B cell (primary cell): ENCODE data around the gene IL17REL. TPM values are rescaled to one million over a fixed set of nuclear protein-coding genes. Genes with fewer than 3 reads are reported as not detected.

ENCODE experiments used
- ATAC-seq: fragments of 200-7000 bp; cut with Tn5 transposase; one replicate; pipeline ENCODE4 v1.10.0; 2021; ENCODE audit warnings: low read depth, mild to moderate bottlenecking, moderate number of reproducible peaks, moderate library complexity
- CTCF ChIA-PET: fragments of 350-600 bp; sonication (Branson Sonifier 250); formaldehyde crosslinking; loops from one replicate; lab custom pipeline; 2021; ENCODE audit warnings: antibody characterized with exemption, inconsistent platforms; lab: Charles Lee
- POLR2A ChIA-PET: fragments of 350-600 bp; sonication (Branson Sonifier 250); formaldehyde crosslinking; loops from one replicate; lab custom pipeline; 2021; ENCODE audit warnings: antibody characterized with exemption; lab: Charles Lee
- DNase-seq: peaks from one replicate; pipeline ENCODE4 v3.0.0; 2013
- H2AFZ ChIP-seq: 2 replicates; pipeline ENCODE4 v1.6.1; 2012; ENCODE audit warnings: mild to moderate bottlenecking, low read depth, low read length; ENCODE audit not compliant: insufficient read depth, poor library complexity, severe bottlenecking
- H3K27ac ChIP-seq, 2 donors: 1 replicate in 1 of 2; 2 replicates in 1 of 2; pipeline ENCODE4 v1.5.1; 2012 to 2013; ENCODE audit warnings: low read length in 2 of 2, mild to moderate bottlenecking in 2 of 2, moderate library complexity in 1 of 2
- H3K27me3 ChIP-seq, 4 experiments: fragments of 200-600 bp in 1 of 4; sonication (generic) in 1 of 4; replicated peaks in 1 of 4; 1 replicate in 2 of 4; 2 replicates in 2 of 4; pipeline versions ENCODE4 v1.6.1 to v1.7.0; 2013 to 2016; ENCODE audit warnings: low read length in 3 of 4, mild to moderate bottlenecking in 2 of 4, mixed read lengths in 1 of 4, moderate library complexity in 1 of 4; ENCODE audit not compliant: insufficient read depth in 4 of 4, control insufficient read depth in 3 of 4; ENCODE audit errors: control extremely low read depth in 1 of 4
- H3K36me3 ChIP-seq, 2 experiments: replicated peaks in 1 of 2; 1 replicate in 1 of 2; 2 replicates in 1 of 2; pipeline versions ENCODE4 v1.6.1 to v1.7.1; 2013; ENCODE audit warnings: low read length in 1 of 2; ENCODE audit not compliant: insufficient read depth in 2 of 2, control insufficient read depth in 1 of 2; ENCODE audit errors: control extremely low read depth in 1 of 2, extremely low read depth in 1 of 2
- H3K4me1 ChIP-seq, 2 donors: fragments of 200-600 bp in 1 of 2; sonication (generic) in 1 of 2; 1 replicate in 1 of 2; 2 replicates in 1 of 2; pipeline versions ENCODE4 v1.5.1 to v1.6.1; 2013 to 2017; ENCODE audit warnings: low read length in 2 of 2; ENCODE audit not compliant: control insufficient read depth in 2 of 2, insufficient read depth in 2 of 2
- H3K4me2 ChIP-seq: replicated peaks from 2 replicates; pipeline ENCODE3; 2012; ENCODE audit warnings: mild to moderate bottlenecking, low read depth, low read length; ENCODE audit not compliant: poor library complexity, severe bottlenecking
- H3K4me3 ChIP-seq, 5 experiments: fragments of 200-600 bp in 1 of 5; sonication (generic) in 1 of 5; 1 replicate in 3 of 5; 2 replicates in 2 of 5; pipeline versions ENCODE4 v1.5.1 to v1.7.0; 2011 to 2016; ENCODE audit warnings: low read length in 4 of 5, mild to moderate bottlenecking in 4 of 5, low read depth in 2 of 5, control low read depth in 1 of 5, moderate library complexity in 1 of 5; ENCODE audit not compliant: insufficient read depth in 1 of 5; ENCODE audit errors: control extremely low read depth in 1 of 5, extremely low read depth in 1 of 5
- H3K79me2 ChIP-seq: fragments of 200-600 bp; sonication (generic); one replicate; pipeline ENCODE4 v1.6.0; 2016; ENCODE audit warnings: low read length; ENCODE audit not compliant: control insufficient read depth, insufficient read depth
- H3K9ac ChIP-seq: fragments of 200-600 bp; sonication (generic); 2 replicates; pipeline ENCODE4 v1.6.1; 2017; ENCODE audit warnings: mild to moderate bottlenecking, low read length, moderate library complexity
- H3K9me3 ChIP-seq, 3 donors: one replicate each; pipeline versions ENCODE4 v1.6.1 to v1.7.1; 2013; ENCODE audit warnings: low read length in 2 of 3; ENCODE audit not compliant: control insufficient read depth in 2 of 3, insufficient read depth in 1 of 3; ENCODE audit errors: control extremely low read depth in 1 of 3
- H4K20me1 ChIP-seq: 2 replicates; pipeline ENCODE4 v1.6.0; 2012; ENCODE audit warnings: mild to moderate bottlenecking, low read length; ENCODE audit not compliant: insufficient read depth, control insufficient read depth, poor library complexity, severe bottlenecking
- H3K27ac Mint-ChIP-seq: one replicate; pipeline ENCODE4 v1.8.0; 2021; ENCODE audit warnings: mixed read lengths
- H3K27me3 Mint-ChIP-seq: one replicate; pipeline ENCODE4 v1.8.0; 2021; ENCODE audit warnings: mixed read lengths
- H3K4me1 Mint-ChIP-seq: one replicate; pipeline ENCODE4 v1.8.0; 2021; ENCODE audit warnings: mixed read lengths
- H3K4me3 Mint-ChIP-seq: one replicate; pipeline ENCODE4 v1.8.0; 2021; ENCODE audit warnings: mixed read lengths
- H3K9me3 Mint-ChIP-seq: one replicate; pipeline ENCODE4 v1.8.0; 2022; ENCODE audit warnings: mixed read lengths; ENCODE audit not compliant: insufficient read depth
- EZH2 ChIP-seq: IDR thresholded peaks from 2 replicates; pipeline ENCODE4 v1.6.1; 2012; ENCODE audit warnings: borderline replicate concordance, low read depth, mild to moderate bottlenecking, moderate library complexity, low read length; ENCODE audit not compliant: insufficient read depth, poor library complexity, severe bottlenecking
- WGBS: methylation state at CpG from one replicate; pipeline ENCODE4 v1.1.5; 2013; ENCODE audit warnings: missing lambda C conversion rate; ENCODE audit not compliant: insufficient coverage; 5-methylcytosine and 5-hydroxymethylcytosine counted together
- intact Hi-C: fragments of 100-400 bp; cut with micrococcal nuclease; formaldehyde crosslinking; loops from one replicate; pipeline ENCODE4 v1.10.0; 2022
- polyA plus RNA-seq: library from polyadenylated mRNA; depleted of rRNA; stranded (reverse); fragments of >200 nt; gene quantifications from 2 replicates; pipeline ENCODE4 v1.2.3, GENCODE V29; 2012
- total RNA-seq, 2 donors: library from RNA; stranded (reverse); fragments of 120-200 nt in 1 of 2; gene quantifications; 1 replicate in 1 of 2; 2 replicates in 1 of 2; pipeline versions ENCODE4 v1.2.3 to v1.2.4, GENCODE V29; 2013 to 2022
- TF ChIP-seq, protein P1 (sequence below): fragments of 200-600 bp; IDR thresholded peaks from one replicate; pipeline ENCODE4 v1.8.0; 2022; ENCODE audit warnings: antibody characterized with exemption, mild to moderate bottlenecking

The IL17REL gene
- total and polyA plus RNA-seq, 2 donors (not counting 1 experiment from before 2014, with no cell fraction given) = 0.09 to 0.10 TPM

DNA sequence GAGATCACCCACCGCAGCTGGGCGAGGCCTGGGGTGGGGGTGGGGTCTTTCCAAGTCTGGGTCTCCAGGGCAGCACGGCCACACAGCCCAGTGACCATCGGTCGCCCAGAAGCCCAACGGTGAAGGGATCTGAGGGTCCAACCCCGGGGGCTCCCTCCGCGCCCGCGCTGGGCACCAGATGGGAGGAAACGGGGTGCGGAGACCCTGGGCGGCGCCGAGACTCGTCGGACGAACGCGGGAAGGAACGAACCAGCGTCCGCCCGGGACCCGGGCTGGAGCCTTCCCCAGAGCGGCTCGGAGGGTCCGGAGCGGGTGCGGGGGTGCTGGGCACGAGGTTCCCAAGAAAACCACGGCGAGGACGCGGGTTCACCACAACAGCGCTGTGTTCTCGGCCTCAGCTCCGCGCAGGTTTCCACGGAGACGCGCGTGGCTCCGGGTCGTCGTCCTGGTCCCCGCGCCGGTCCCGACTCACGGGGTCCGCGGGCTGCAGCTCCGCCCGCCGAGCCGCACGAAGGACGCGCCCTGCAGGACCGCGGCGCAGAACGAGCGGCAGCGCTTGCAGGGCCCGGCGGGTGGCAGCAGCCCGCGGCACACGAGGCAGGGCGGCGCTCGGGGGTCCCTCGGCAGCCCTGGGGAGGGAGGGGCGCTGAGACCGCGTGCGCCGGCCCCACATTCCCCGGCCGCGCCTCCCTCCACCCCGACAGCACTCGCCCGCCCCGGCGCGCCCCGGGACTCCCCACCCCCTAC is 2.3 kb upstream of the IL17REL start:
- peak overlapping the region; percentile 57 for H3K4me3 Mint-ChIP-seq
- intact Hi-C loops = loop anchor here (5.0 kb wide), 1 partner anchor 33 kb away; no protein-coding TSS in a partner anchor

More for the DNA sequence above, 2.3 kb upstream of the IL17REL start:
- POLR2A ChIA-PET = interaction anchor here (1.0 kb wide), 1 partner anchor 52 kb away, joined by 4 read pairs; no protein-coding TSS in a partner anchor
- Mint-ChIP-seq H3K27ac (no peak overlapping the region), H3K4me1 (peaks cover 56% of the 10 kb centered on the region), H3K27me3 (peaks cover 3% of the 10 kb centered on the region), H3K9me3 (no peaks in the 10 kb centered on the region)
- H4K20me1 ChIP-seq = no peaks in the 10 kb centered on the region
- peak overlapping the region in 4 of 5 experiments; percentile 18 to 41 (median 30) for H3K4me3 ChIP-seq
- H3K36me3 ChIP-seq = no peaks in the 10 kb centered on the region
- peaks cover 0 to 6% (median 0%) of the 10 kb centered on the region in 3 donors for H3K9me3 ChIP-seq
- peak overlapping the region; percentile 84 for H3K4me2 ChIP-seq
- CTCF ChIA-PET = interaction anchor here (0.7 to 3.8 kb wide), 4 partner anchors 12 to 84 kb away, joined by 3 to 12 read pairs (median 4); no protein-coding TSS in a partner anchor
- H3K27ac ChIP-seq = no peak overlapping the region
- peaks cover 0 to 36% (median 13%) of the 10 kb centered on the region in 4 experiments for H3K27me3 ChIP-seq
- 4% methylated on average over 77 of the region's 91 CpGs for WGBS
- H2AFZ ChIP-seq = peak overlapping the region; percentile 47
- DNase-seq (peak; percentile 49), ATAC-seq (no peak)
- H3K4me1 ChIP-seq = peaks cover 62 to 67% of the 10 kb centered on the region in 2 donors
- H3K9ac ChIP-seq = peak overlapping the region; percentile 52
- no peaks in the 10 kb centered on the region for H3K79me2 ChIP-seq
- TF ChIP-seq, protein P1, sequence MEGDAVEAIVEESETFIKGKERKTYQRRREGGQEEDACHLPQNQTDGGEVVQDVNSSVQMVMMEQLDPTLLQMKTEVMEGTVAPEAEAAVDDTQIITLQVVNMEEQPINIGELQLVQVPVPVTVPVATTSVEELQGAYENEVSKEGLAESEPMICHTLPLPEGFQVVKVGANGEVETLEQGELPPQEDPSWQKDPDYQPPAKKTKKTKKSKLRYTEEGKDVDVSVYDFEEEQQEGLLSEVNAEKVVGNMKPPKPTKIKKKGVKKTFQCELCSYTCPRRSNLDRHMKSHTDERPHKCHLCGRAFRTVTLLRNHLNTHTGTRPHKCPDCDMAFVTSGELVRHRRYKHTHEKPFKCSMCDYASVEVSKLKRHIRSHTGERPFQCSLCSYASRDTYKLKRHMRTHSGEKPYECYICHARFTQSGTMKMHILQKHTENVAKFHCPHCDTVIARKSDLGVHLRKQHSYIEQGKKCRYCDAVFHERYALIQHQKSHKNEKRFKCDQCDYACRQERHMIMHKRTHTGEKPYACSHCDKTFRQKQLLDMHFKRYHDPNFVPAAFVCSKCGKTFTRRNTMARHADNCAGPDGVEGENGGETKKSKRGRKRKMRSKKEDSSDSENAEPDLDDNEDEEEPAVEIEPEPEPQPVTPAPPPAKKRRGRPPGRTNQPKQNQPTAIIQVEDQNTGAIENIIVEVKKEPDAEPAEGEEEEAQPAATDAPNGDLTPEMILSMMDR = no peak
- no peak for TF ChIP-seq EZH2
